Measurements from ENCODE around the gene PHYKPL. TPM values are rescaled to one million over a fixed set of nuclear protein-coding genes. Genes with fewer than 3 reads are reported as not detected.

PHYKPL gene
- total and polyA plus RNA-seq, 2 of the 13 experiments (the other 11 are each of a cell fraction or from before 2014, with no cell fraction given), result 18.0 to 78.6 TPM

DNA sequence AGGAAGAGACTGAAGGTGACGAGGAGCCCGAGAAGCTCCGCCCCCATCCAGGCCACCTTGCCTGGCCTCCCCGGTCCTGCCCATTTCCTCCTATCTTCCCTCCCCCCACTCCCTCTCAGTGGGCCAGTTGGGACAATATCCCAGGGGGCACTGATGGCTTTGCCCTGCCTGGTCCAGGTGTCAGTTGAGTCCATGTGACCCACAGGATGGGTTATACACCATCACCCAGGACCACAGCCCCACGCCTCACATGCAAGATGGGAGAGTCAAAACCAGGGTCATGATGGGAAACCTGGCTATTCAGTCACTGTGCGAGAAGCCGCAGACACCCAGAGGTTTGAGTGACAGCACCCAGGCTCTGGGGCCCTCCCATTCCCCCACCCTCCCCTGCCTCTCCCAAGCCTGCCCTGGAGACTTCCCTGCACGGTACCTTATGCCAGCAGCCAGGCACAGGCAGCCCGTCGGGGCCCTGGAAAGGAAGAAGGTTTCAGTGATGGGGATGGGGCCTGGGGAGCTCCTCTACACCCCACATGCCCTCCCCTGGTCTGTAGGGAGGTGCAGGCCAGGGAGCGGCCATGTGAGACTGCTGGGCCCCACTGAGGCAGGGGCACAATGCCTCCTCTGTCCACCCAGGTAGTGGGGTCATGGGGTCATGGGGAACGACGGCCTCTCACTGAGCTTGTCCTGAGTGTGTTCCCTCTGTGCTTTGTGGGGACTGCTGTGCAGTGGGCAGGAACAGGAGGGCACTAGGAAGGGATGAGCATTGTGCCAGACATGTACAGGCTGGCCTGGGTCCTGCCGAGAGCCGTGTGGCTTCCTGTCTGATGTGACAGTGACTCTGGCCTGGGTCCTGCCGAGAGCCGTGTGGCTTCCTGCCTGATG is 6.3 kb upstream of the PHYKPL start (continued):
- TF ChIP-seq, protein P1, sequence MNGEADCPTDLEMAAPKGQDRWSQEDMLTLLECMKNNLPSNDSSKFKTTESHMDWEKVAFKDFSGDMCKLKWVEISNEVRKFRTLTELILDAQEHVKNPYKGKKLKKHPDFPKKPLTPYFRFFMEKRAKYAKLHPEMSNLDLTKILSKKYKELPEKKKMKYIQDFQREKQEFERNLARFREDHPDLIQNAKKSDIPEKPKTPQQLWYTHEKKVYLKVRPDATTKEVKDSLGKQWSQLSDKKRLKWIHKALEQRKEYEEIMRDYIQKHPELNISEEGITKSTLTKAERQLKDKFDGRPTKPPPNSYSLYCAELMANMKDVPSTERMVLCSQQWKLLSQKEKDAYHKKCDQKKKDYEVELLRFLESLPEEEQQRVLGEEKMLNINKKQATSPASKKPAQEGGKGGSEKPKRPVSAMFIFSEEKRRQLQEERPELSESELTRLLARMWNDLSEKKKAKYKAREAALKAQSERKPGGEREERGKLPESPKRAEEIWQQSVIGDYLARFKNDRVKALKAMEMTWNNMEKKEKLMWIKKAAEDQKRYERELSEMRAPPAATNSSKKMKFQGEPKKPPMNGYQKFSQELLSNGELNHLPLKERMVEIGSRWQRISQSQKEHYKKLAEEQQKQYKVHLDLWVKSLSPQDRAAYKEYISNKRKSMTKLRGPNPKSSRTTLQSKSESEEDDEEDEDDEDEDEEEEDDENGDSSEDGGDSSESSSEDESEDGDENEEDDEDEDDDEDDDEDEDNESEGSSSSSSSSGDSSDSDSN (CRISPR knock-in tag; IDR thresholded peaks at IDR 0.05), result peak; percentile 59
- TF ChIP-seq POGZ (CRISPR knock-in tag; IDR thresholded peaks at IDR 0.05), result no peak
- TF ChIP-seq ZNF510 (CRISPR knock-in tag; IDR thresholded peaks at IDR 0.05; ENCODE audit: low read depth), result no peak
- TF ChIP-seq CREM (IDR thresholded peaks at IDR 0.05), result no peak
- TF ChIP-seq CREM (CRISPR knock-in tag; IDR thresholded peaks at IDR 0.05), result no peak
- no peak for TF ChIP-seq ZNF7 (CRISPR knock-in tag; IDR thresholded peaks at IDR 0.05)
- peak; percentile 56; the same call in 1 of the 2 replicates for TF ChIP-seq ZFY (CRISPR knock-in tag; IDR thresholded peaks at IDR 0.05)
- TF ChIP-seq ARID2 (CRISPR knock-in tag; IDR thresholded peaks at IDR 0.05; ENCODE audit: borderline replicate concordance), result no peak
- no peak for TF ChIP-seq HOXD1 (CRISPR knock-in tag; IDR thresholded peaks at IDR 0.05)
- TF ChIP-seq GABPB1 (CRISPR knock-in tag; IDR thresholded peaks at IDR 0.05), result peak; percentile 49; the same call in 1 of the 2 replicates
- TF ChIP-seq, protein P2, sequence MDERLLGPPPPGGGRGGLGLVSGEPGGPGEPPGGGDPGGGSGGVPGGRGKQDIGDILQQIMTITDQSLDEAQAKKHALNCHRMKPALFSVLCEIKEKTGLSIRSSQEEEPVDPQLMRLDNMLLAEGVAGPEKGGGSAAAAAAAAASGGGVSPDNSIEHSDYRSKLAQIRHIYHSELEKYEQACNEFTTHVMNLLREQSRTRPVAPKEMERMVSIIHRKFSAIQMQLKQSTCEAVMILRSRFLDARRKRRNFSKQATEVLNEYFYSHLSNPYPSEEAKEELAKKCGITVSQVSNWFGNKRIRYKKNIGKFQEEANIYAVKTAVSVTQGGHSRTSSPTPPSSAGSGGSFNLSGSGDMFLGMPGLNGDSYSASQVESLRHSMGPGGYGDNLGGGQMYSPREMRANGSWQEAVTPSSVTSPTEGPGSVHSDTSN (CRISPR knock-in tag; IDR thresholded peaks at IDR 0.05), result peak; percentile 41; the same call in 1 of the 2 replicates
